ENCODE results near the gene TRIM7.

Gene TRIM7

GRCh38 chr5:181204826-181205760, at the start of gene TRIM7:
Gene TRIM7 (minus strand): TSS chr5:181205196. CDS start chr5:181205110, 86 bp downstream.
- DNase-seq (ENCODE audit: low spot score), result no peak

GRCh38 chr5:181248277-181248676, 43.3 kb upstream of the TRIM7 start:
- no peak for DNase-seq (ENCODE audit: low spot score)
- FAIRE-seq, result no peak

More at GRCh38 chr5:181204826-181205760, at the start of gene TRIM7:
- no peak for FAIRE-seq

GRCh38 chr5:181246276-181247049, 41.5 kb upstream of the TRIM7 start:
- DNase-seq (ENCODE audit: low spot score) (peak; percentile 69), FAIRE-seq (no peak)

- FAIRE-seq (no peak), DNase-seq (ENCODE audit: low spot score) (no peak)
These were observed 40.7 kb upstream of the TRIM7 start for GRCh38 chr5:181245427-181246275.

- peak; percentile 79 for DNase-seq (ENCODE audit: low spot score)
- FAIRE-seq, result no peak
These were observed 38.8 kb upstream of the TRIM7 start, which contains the start of gene RACK1 for GRCh38 chr5:181243564-181244343. Gene RACK1 (minus strand): TSS chr5:181243906. CDS start chr5:181243800, 106 bp downstream.

- DNase-seq (ENCODE audit: low spot score) (no peak), FAIRE-seq (no peak)
These were observed 38.1 kb upstream of the TRIM7 start for GRCh38 chr5:181243018-181243563.

GRCh38 chr5:181242031-181242451, 37.0 kb upstream of the TRIM7 start:
- DNase-seq (ENCODE audit: low spot score), result no peak

GRCh38 chr5:181241393-181241975, 36.5 kb upstream of the TRIM7 start:
- FAIRE-seq (peak; percentile 71), DNase-seq (ENCODE audit: low spot score) (peak; percentile 86)

More at GRCh38 chr5:181242031-181242451, 37.0 kb upstream of the TRIM7 start:
- FAIRE-seq, result no peak

GRCh38 chr5:181239062-181239663, 34.2 kb upstream of the TRIM7 start:
- no peak for FAIRE-seq
- no peak for DNase-seq (ENCODE audit: low spot score)

GRCh38 chr5:181237729-181238385, 32.9 kb upstream of the TRIM7 start:
- FAIRE-seq, result no peak
- no peak for DNase-seq (ENCODE audit: low spot score)

GRCh38 chr5:181236954-181237641, 32.1 kb upstream of the TRIM7 start:
- no peak for FAIRE-seq
- DNase-seq (ENCODE audit: low spot score), result no peak

- FAIRE-seq (no peak), DNase-seq (ENCODE audit: low spot score) (no peak)
These were observed 31.5 kb upstream of the TRIM7 start for GRCh38 chr5:181236471-181236870.

GRCh38 chr5:181235689-181236366, 30.8 kb upstream of the TRIM7 start:
- DNase-seq (ENCODE audit: low spot score), result no peak
- FAIRE-seq, result no peak

- DNase-seq (ENCODE audit: low spot score) (no peak), FAIRE-seq (no peak)
These were observed 30.3 kb upstream of the TRIM7 start for GRCh38 chr5:181235323-181235688.

GRCh38 chr5:181234455-181235306, 29.7 kb upstream of the TRIM7 start:
- FAIRE-seq (no peak), DNase-seq (ENCODE audit: low spot score) (no peak)

GRCh38 chr5:181233801-181234454, 28.9 kb upstream of the TRIM7 start:
- FAIRE-seq, result no peak
- DNase-seq (ENCODE audit: low spot score), result no peak

Data from RCC 7860 (cell line).